Natural killer cell (primary cell): Measurements from ENCODE around the gene P2RX2. TPM values are rescaled to one million over a fixed set of nuclear protein-coding genes. Genes with fewer than 3 reads are reported as not detected.

Source experiments
- ATAC-seq, 3 donors: fragments of 150-1000 bp in 2 of 3; fragments of 200-7000 bp in 1 of 3; cut with Tn5 transposase; 1 replicate in 1 of 3; 2 replicates in 2 of 3; pipeline ENCODE4 v1.10.0; 2021; ENCODE audit warnings: mild to moderate bottlenecking in 2 of 3, moderate library complexity in 2 of 3
- DNase-seq, 2 donors: peaks; one replicate each; pipeline versions ENCODE4 v3.0.0 to v3.0.0-alpha.2; 2013 to 2021; ENCODE audit warnings: mixed read lengths in 1 of 2
- H3K27ac ChIP-seq: one replicate; pipeline ENCODE4 v1.5.1; 2013; ENCODE audit warnings: mild to moderate bottlenecking, low read length
- H3K27me3 ChIP-seq: one replicate; pipeline ENCODE4 v1.6.1; 2013; ENCODE audit warnings: low read length; ENCODE audit not compliant: control insufficient read depth, insufficient read depth
- H3K36me3 ChIP-seq: one replicate; pipeline ENCODE4 v1.6.1; 2013; ENCODE audit warnings: low read length; ENCODE audit not compliant: control insufficient read depth, insufficient read depth
- H3K4me1 ChIP-seq: one replicate; pipeline ENCODE4 v1.6.1; 2013; ENCODE audit warnings: low read length; ENCODE audit not compliant: control insufficient read depth, insufficient read depth
- H3K4me3 ChIP-seq: one replicate; pipeline ENCODE4 v1.5.1; 2013; ENCODE audit warnings: low read length
- H3K9me3 ChIP-seq: one replicate; pipeline ENCODE4 v1.6.1; 2013; ENCODE audit warnings: low read length; ENCODE audit not compliant: control insufficient read depth, insufficient read depth
- H3K27ac Mint-ChIP-seq, 2 donors: one replicate each; pipeline ENCODE4 v1.8.0; 2022; ENCODE audit warnings: mild to moderate bottlenecking in 2 of 2, mixed read lengths in 2 of 2, moderate library complexity in 1 of 2
- H3K27me3 Mint-ChIP-seq, 2 donors: one replicate each; pipeline ENCODE4 v1.8.0; 2022; ENCODE audit warnings: low read depth in 2 of 2, mixed read lengths in 2 of 2
- H3K36me3 Mint-ChIP-seq: one replicate; pipeline ENCODE4 v1.8.0; 2022; ENCODE audit warnings: mixed read lengths
- H3K4me1 Mint-ChIP-seq, 2 donors: one replicate each; pipeline ENCODE4 v1.8.0; 2022; ENCODE audit warnings: mixed read lengths in 2 of 2
- H3K4me3 Mint-ChIP-seq: one replicate; pipeline ENCODE4 v1.8.0; 2022; ENCODE audit warnings: mild to moderate bottlenecking, moderate library complexity, mixed read lengths
- H3K9me3 Mint-ChIP-seq, 2 donors: one replicate each; pipeline ENCODE4 v1.8.0; 2022; ENCODE audit warnings: mixed read lengths in 2 of 2
- CTCF ChIP-seq: fragments of 200-600 bp; IDR thresholded peaks from one replicate; pipeline ENCODE4 v1.8.0; 2022; ENCODE audit warnings: antibody characterized with exemption
- WGBS: methylation state at CpG from one replicate; pipeline ENCODE4 v1.1.7; 2013; ENCODE audit warnings: missing lambda C conversion rate; ENCODE audit not compliant: insufficient coverage; 5-methylcytosine and 5-hydroxymethylcytosine counted together
- intact Hi-C: fragments of 100-400 bp; cut with micrococcal nuclease; formaldehyde crosslinking; loops from one replicate; pipeline ENCODE4 v1.14.2; 2022
- total RNA-seq, 4 donors: library from RNA; stranded (reverse); fragments of 120-200 nt in 1 of 4; gene quantifications; one replicate each; pipeline versions ENCODE4 v1.2.3 to v1.2.4, GENCODE V29; 2013 to 2022

Gene P2RX2
- total RNA-seq, 3 donors from 2014 or later (not counting 1 experiment from before 2014, with no cell fraction given): not detected

DNA sequence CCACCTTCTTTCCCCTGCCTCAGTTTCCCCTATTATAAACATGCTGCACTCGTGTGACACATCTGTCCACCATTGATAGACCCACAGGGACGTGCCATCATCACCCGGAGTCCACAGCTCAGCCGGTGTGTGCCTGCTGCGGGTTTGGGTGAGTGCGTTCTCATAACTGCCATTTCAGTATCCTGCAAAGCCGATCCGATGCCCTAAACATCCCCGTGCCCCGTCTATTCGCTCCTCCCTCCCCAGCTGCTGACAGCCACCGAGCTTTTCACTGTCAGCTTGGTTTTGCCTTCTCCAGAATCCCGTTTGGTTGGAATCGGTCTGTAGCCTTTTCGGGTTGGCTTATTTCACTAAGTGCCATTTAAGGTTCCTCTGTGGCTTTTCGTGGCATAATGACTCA is 12.1 kb upstream of the P2RX2 start:
- Histone ChIP-seq H3K9me3 (no peaks in the 10 kb centered on the region), H3K4me1 (peaks cover 9% of the 10 kb centered on the region), H3K27me3 (peaks cover 12% of the 10 kb centered on the region), H3K4me3 (no peak overlapping the region), H3K36me3 (no peaks in the 10 kb centered on the region), H3K27ac (no peak overlapping the region)
- Mint-ChIP-seq H3K4me1 (peaks cover 6 to 9% of the 10 kb centered on the region in 2 donors), H3K27me3 (peaks cover 29 to 45% of the 10 kb centered on the region in 2 donors), H3K4me3 (no peak overlapping the region), H3K9me3 (no peaks in the 10 kb centered on the region), H3K27ac (no peak overlapping the region), H3K36me3 (no peaks in the 10 kb centered on the region)
- WGBS: 73% methylated on average over 16 of the region's 16 CpGs
- TF ChIP-seq CTCF: no peak
- ATAC-seq (no peak), DNase-seq (no peak)
- intact Hi-C loops: no loop called here

GRCh38 chr12:132606927-132607326 is 11.6 kb upstream of the P2RX2 start:
- peaks cover 29 to 46% of the 10 kb centered on the region in 2 donors for H3K27me3 Mint-ChIP-seq
- H3K4me1 Mint-ChIP-seq: peaks cover 6 to 9% of the 10 kb centered on the region in 2 donors
- no peak overlapping the region for H3K27ac Mint-ChIP-seq
- Histone ChIP-seq H3K27me3 (peaks cover 12% of the 10 kb centered on the region), H3K36me3 (no peaks in the 10 kb centered on the region), H3K27ac (no peak overlapping the region), H3K4me3 (no peak overlapping the region), H3K4me1 (peaks cover 9% of the 10 kb centered on the region), H3K9me3 (no peaks in the 10 kb centered on the region)
- ATAC-seq (no peak), DNase-seq (no peak)
- H3K36me3 Mint-ChIP-seq: no peaks in the 10 kb centered on the region
- no peaks in the 10 kb centered on the region for H3K9me3 Mint-ChIP-seq
- TF ChIP-seq CTCF: no peak
- no peak overlapping the region for H3K4me3 Mint-ChIP-seq
- 88% methylated on average over 19 of the region's 19 CpGs for WGBS
- intact Hi-C loops: no loop called here

- TF ChIP-seq CTCF: no peak
Observed at GRCh38 chr12:132608231-132609171, 10.1 kb upstream of the P2RX2 start.

More at GRCh38 chr12:132608231-132609171, 10.1 kb upstream of the P2RX2 start:
- DNase-seq: no peak
- ATAC-seq: no peak
- Histone ChIP-seq H3K9me3 (no peaks in the 10 kb centered on the region), H3K27me3 (peaks cover 12% of the 10 kb centered on the region), H3K36me3 (no peaks in the 10 kb centered on the region), H3K27ac (no peak overlapping the region), H3K4me1 (peaks cover 9% of the 10 kb centered on the region), H3K4me3 (no peak overlapping the region)
- Mint-ChIP-seq H3K27me3 (peaks cover 21 to 34% of the 10 kb centered on the region in 2 donors), H3K4me1 (peaks cover 6 to 9% of the 10 kb centered on the region in 2 donors), H3K9me3 (no peaks in the 10 kb centered on the region), H3K4me3 (no peak overlapping the region), H3K27ac (no peak overlapping the region), H3K36me3 (no peaks in the 10 kb centered on the region)
- 55% methylated on average over 25 of the region's 25 CpGs for WGBS
- intact Hi-C loops: no loop called here
